ENCODE data around the gene ACP6.

DNA sequence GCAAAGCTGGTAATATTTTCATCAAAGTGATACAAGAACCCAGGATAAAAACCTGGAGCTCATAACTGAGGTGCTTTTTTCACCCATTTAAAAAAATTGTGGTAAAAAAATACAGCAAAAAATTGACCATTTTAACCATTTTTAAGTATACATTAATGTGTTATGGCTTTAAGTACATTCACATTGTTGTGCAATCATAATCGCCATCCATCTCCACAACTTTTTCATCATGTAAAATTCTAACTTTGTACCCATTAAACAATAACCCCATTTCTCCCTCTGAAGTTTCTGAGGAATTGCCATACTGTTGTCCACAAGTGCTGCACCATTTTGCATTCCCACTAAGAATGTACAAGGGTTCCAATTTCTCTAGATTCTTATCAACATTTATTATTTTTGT lies 36.6 kb downstream of the ACP6 start:
- TF ChIP-seq ZNF8 (CRISPR knock-in tag; IDR thresholded peaks at IDR 0.05) (no peak), CREB5 (CRISPR knock-in tag; IDR thresholded peaks at IDR 0.05; ENCODE audit: low read depth) (no peak), ARNTL (CRISPR knock-in tag; IDR thresholded peaks at IDR 0.05; ENCODE audit: borderline replicate concordance, low read depth) (no peak), ZFP3 (CRISPR knock-in tag; IDR thresholded peaks at IDR 0.05) (no peak), PATZ1 (CRISPR knock-in tag; IDR thresholded peaks at IDR 0.05; ENCODE audit: borderline replicate concordance) (no peak), SNAI2 (CRISPR knock-in tag; IDR thresholded peaks at IDR 0.05) (no peak)

Data from SK-N-SH treated with all-trans-retinoic acid at 6 μM for 48 hours (cell line).